GM12874 (cell line): Measurements from ENCODE around the gene RLF.

ENCODE experiments used
- TF ChIP-seq, protein P1 (sequence below): IDR thresholded peaks from 2 replicates; pipeline ENCODE4 v1.5.1; 2011; ENCODE audit warnings: low read depth, mild to moderate bottlenecking, control low read depth, low read length, moderate library complexity; ENCODE audit not compliant: insufficient read depth

RLF gene

DNA sequence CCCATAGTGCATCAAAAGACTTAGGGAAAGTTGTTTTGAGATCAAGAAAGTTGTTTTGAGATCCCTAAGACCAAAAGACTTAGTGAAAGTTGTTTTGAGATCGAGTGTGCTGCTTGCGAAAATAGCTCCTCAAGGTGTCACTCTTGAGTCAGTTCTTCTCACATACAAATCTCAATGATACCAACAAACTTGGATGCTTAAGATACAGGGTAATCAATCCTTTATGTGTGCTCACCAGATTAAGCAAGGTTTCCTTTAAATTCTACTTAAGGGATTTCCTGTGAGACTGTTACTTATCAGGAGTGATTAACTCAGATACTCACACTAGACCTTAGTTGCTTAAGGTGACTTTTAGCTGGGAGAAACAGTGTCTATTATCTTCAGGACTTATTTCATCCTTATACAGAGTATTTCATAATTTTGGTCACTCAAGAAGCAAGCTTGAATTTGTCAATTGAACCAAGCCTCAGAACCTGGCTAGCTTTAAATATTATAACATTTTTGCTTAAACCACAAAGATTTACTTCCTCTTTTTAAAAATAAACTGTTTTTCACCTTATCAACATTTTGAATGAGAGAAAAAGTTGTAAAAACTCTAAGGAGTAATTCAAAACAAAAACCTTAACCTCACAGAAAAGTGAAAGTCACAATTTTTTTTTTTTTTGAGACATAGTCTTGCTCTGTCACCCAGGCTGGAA, 8.0 kb upstream of the RLF start:
- TF ChIP-seq, protein P1, sequence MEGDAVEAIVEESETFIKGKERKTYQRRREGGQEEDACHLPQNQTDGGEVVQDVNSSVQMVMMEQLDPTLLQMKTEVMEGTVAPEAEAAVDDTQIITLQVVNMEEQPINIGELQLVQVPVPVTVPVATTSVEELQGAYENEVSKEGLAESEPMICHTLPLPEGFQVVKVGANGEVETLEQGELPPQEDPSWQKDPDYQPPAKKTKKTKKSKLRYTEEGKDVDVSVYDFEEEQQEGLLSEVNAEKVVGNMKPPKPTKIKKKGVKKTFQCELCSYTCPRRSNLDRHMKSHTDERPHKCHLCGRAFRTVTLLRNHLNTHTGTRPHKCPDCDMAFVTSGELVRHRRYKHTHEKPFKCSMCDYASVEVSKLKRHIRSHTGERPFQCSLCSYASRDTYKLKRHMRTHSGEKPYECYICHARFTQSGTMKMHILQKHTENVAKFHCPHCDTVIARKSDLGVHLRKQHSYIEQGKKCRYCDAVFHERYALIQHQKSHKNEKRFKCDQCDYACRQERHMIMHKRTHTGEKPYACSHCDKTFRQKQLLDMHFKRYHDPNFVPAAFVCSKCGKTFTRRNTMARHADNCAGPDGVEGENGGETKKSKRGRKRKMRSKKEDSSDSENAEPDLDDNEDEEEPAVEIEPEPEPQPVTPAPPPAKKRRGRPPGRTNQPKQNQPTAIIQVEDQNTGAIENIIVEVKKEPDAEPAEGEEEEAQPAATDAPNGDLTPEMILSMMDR: peak; percentile 64

DNA sequence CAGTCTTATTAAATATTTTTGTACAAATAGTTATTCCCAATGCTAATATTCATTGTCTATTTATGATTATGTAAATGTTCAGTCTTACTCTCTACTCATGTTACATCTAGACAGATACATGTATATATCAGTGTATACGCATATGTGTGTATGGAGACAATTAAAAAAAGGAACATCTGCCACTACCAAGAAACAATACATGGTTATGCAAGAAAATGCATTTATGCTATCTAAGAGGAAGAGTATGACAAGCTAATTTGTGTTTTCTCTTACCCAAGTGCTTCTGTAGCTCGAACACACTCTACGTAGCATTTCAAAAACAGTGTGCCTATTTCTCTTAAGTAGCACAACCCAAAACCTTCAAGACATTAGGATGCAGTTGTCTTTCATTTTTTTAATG, 6.1 kb upstream of the RLF start:
- TF ChIP-seq, protein P1: no peak

DNA sequence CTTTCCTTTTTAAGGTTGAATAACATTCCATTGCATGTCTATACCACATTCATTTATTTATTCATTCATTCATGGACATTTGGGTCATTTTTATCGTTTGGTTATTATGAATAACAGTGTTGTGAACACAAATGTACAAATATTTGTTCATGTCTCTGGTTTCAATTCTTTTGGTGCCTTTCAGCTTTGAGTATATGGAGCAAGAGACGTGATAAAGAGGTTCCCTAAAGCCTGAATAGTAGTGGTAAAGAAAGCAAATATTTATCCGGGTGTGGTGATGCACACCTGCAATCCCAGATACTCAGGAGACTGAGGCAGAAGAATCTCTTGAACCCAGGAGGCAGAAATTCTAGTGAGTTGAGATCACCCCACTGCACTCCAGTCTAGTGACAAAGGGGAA, 5.3 kb upstream of the RLF start:
- TF ChIP-seq, protein P1: no peak

DNA sequence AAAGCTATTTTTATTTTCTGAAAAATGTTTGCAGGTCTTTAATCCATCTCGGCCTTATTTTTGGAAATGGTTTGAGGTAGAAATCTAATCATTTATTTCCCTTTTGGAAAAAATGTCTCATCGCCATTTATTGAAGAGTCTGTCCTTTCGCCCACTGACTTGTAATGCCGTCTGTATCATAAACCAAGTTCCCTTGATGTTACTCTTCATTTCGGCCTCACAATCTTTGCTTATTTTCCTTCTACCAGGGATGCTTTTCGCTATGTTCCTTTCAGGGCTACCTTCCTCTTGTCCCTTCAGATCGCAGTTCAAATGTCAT, 422 bp upstream of the RLF start:
- TF ChIP-seq, protein P1: no peak

DNA sequence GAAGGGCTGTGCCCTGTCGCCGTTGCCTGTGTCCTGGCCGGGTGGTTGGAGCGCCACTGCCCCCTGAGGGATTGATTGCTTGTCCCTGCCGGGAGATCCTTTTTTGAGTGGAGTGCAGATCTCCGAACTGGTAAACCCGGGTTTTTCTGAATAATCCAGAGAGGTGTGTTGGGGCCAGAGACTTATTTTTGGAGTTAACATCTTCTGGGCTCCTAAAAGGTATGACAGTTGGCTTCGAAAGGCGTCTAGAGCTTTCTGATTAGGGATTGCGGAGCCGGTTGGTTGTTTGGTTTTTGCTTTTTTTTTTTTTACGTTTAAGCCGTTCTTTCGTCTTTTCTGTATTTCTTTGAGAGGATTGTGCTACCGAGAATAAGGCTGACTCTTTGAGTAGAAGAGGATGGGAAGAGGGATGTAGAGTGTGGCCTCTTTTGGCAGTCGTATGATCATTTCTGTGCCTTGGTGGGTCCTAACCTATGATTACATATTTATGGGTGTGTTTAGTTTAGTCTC, 756 bp downstream of the RLF start:
- TF ChIP-seq, protein P1: no peak

DNA sequence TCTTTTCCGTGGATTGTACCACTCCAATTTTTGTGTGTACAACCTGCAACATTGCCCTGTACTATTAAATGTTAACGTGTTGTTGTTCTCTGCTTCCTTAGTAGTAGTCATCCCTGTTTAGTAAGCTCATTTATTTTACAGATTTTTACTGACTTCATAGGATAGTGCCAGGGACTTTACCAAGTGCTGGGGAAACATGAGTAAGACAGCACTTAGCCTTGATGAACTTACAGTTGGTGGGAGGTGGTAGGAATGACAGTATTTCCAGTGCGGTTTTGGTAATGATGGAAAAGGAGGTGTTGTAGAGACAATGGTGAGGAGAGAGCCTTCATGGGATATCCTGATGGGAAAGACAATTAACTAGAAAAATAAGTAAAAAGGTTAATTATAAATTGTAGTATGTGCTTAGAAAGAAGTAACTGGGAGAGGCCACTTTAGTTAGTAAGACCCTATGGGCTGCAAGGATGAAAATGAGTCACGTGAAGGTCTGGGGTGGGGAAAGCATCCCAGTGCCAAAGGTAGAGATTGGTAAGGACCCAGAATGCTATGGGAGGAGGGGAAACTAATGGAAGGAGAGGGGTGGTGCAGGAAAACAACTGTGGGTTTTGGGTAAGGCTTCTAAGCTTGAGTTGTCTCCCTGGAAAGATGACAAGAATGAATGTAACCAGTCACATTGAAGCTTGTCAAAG, 1.7 kb downstream of the RLF start:
- TF ChIP-seq, protein P1: no peak

DNA sequence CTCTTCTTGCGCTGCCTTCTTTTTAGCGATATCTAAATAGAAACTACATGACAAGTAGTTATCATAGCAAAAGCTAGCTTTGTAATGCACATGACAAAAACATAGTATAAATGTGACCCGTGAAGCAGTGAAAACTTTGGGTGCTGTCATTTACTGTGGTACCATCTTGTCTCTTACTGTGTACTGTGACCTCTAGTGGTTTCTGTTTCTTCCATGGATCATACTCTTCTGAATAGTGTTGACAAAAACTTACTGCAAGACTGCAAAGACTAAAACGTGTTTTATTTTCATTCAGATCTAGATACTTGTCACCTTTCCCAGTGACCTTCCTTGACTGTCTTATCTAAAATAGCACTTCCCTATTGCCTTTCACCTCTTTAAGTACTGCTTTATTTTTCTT, 6.1 kb downstream of the RLF start:
- TF ChIP-seq, protein P1: no peak
